ENCODE measurements around the gene ST6GALNAC3.

The ST6GALNAC3 gene

GRCh38 chr1:76481672-76482071, 407.1 kb downstream of the ST6GALNAC3 start:
- Histone ChIP-seq H3K27ac (ENCODE audit: poor library complexity, severe bottlenecking) (no peak overlapping the region), H3K36me3 (ENCODE audit: low read depth) (no peaks in the 10 kb centered on the region), H3K4me3 (ENCODE audit: severe bottlenecking) (no peak overlapping the region), H3K9me3 (ENCODE audit: severe bottlenecking) (no peaks in the 10 kb centered on the region), H3K27me3 (ENCODE audit: insufficient read depth, poor library complexity, severe bottlenecking) (no peaks in the 10 kb centered on the region), H3K4me1 (ENCODE audit: insufficient read depth, poor library complexity, severe bottlenecking) (no peaks in the 10 kb centered on the region)
- DNase-seq (ENCODE audit: low spot score) = no peak
- no peak for ATAC-seq (ENCODE audit: low read depth)
- TF ChIP-seq CTCF (IDR thresholded peaks at IDR 0.05; ENCODE audit: poor library complexity, severe bottlenecking) = no peak

- Histone ChIP-seq H3K4me3 (ENCODE audit: severe bottlenecking) (no peak overlapping the region), H3K27ac (ENCODE audit: poor library complexity, severe bottlenecking) (no peak overlapping the region), H3K9me3 (ENCODE audit: severe bottlenecking) (no peaks in the 10 kb centered on the region), H3K4me1 (ENCODE audit: insufficient read depth, poor library complexity, severe bottlenecking) (no peaks in the 10 kb centered on the region), H3K27me3 (ENCODE audit: insufficient read depth, poor library complexity, severe bottlenecking) (no peaks in the 10 kb centered on the region), H3K36me3 (ENCODE audit: low read depth) (no peaks in the 10 kb centered on the region)
- no peak for ATAC-seq (ENCODE audit: low read depth)
- TF ChIP-seq CTCF (IDR thresholded peaks at IDR 0.05; ENCODE audit: poor library complexity, severe bottlenecking) = no peak
- no peak for DNase-seq (ENCODE audit: low spot score)
These were observed 407.7 kb downstream of the ST6GALNAC3 start for GRCh38 chr1:76482272-76482671.

GRCh38 chr1:76491737-76492136, 417.2 kb downstream of the ST6GALNAC3 start:
- Histone ChIP-seq H3K4me1 (ENCODE audit: insufficient read depth, poor library complexity, severe bottlenecking) (no peaks in the 10 kb centered on the region), H3K36me3 (ENCODE audit: low read depth) (no peaks in the 10 kb centered on the region), H3K4me3 (ENCODE audit: severe bottlenecking) (no peak overlapping the region), H3K9me3 (ENCODE audit: severe bottlenecking) (no peaks in the 10 kb centered on the region), H3K27me3 (ENCODE audit: insufficient read depth, poor library complexity, severe bottlenecking) (no peaks in the 10 kb centered on the region), H3K27ac (ENCODE audit: poor library complexity, severe bottlenecking) (no peak overlapping the region)
- ATAC-seq (ENCODE audit: low read depth) (no peak), DNase-seq (ENCODE audit: low spot score) (no peak)
- no peak for TF ChIP-seq CTCF (IDR thresholded peaks at IDR 0.05; ENCODE audit: poor library complexity, severe bottlenecking)

- Histone ChIP-seq H3K36me3 (ENCODE audit: low read depth) (no peaks in the 10 kb centered on the region), H3K27me3 (ENCODE audit: insufficient read depth, poor library complexity, severe bottlenecking) (no peaks in the 10 kb centered on the region), H3K4me3 (ENCODE audit: severe bottlenecking) (no peak overlapping the region), H3K27ac (ENCODE audit: poor library complexity, severe bottlenecking) (no peak overlapping the region), H3K4me1 (ENCODE audit: insufficient read depth, poor library complexity, severe bottlenecking) (no peaks in the 10 kb centered on the region), H3K9me3 (ENCODE audit: severe bottlenecking) (no peaks in the 10 kb centered on the region)
- TF ChIP-seq CTCF (IDR thresholded peaks at IDR 0.05; ENCODE audit: poor library complexity, severe bottlenecking) = no peak
- ATAC-seq (ENCODE audit: low read depth) (no peak), DNase-seq (ENCODE audit: low spot score) (no peak)
These were observed 418.3 kb downstream of the ST6GALNAC3 start for GRCh38 chr1:76492752-76493430.

- TF ChIP-seq CTCF (IDR thresholded peaks at IDR 0.05; ENCODE audit: poor library complexity, severe bottlenecking) = no peak
- no peaks in the 10 kb centered on the region for H3K36me3 ChIP-seq (ENCODE audit: low read depth)
- DNase-seq (ENCODE audit: low spot score) (no peak), ATAC-seq (ENCODE audit: low read depth) (no peak)
- H3K4me3 ChIP-seq (ENCODE audit: severe bottlenecking) = no peak overlapping the region
- peaks cover 9% of the 10 kb centered on the region for H3K27me3 ChIP-seq (ENCODE audit: insufficient read depth, poor library complexity, severe bottlenecking)
- H3K4me1 ChIP-seq (ENCODE audit: insufficient read depth, poor library complexity, severe bottlenecking) = no peaks in the 10 kb centered on the region
- no peak overlapping the region for H3K27ac ChIP-seq (ENCODE audit: poor library complexity, severe bottlenecking)
- no peaks in the 10 kb centered on the region for H3K9me3 ChIP-seq (ENCODE audit: severe bottlenecking)
These were observed 420.3 kb downstream of the ST6GALNAC3 start for GRCh38 chr1:76494807-76495206.
